Measurements from ENCODE around the gene ZNF521.
"Not testable (repeated sequence)": the region's sequence is repeated elsewhere in the genome, so short reads cannot be mapped to it uniquely, and the experiment has no call there.

ZNF521 gene

GRCh38 chr18:25067275-25068025 lies 284.5 kb downstream of the ZNF521 start:
- DNase-seq = no peak

GRCh38 chr18:25066516-25066915 lies 285.4 kb downstream of the ZNF521 start:
- DNase-seq = no peak

DNA sequence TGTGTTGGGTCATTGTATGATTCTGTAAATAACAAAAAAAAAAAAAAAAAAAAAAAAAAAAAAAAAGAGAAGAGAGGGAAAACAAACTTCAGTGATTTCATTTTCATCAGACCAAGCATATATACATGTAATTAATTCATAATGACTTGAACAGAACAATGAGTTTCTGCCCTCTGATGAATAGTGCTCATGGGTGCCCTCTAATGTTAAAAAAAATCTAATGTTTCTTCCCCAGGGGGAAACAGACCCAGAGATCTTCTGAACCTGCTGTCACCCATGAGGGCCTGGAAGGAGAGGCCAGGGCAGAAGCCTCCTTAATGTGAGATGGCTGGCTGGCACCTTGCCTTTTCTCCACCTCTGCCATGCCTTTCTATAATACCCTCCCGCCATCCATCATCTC lies 289.2 kb downstream of the ZNF521 start:
- no peak for DNase-seq

- DNase-seq = no peak
Observed at GRCh38 chr18:25061395-25061794, 290.6 kb downstream of the ZNF521 start.

DNA sequence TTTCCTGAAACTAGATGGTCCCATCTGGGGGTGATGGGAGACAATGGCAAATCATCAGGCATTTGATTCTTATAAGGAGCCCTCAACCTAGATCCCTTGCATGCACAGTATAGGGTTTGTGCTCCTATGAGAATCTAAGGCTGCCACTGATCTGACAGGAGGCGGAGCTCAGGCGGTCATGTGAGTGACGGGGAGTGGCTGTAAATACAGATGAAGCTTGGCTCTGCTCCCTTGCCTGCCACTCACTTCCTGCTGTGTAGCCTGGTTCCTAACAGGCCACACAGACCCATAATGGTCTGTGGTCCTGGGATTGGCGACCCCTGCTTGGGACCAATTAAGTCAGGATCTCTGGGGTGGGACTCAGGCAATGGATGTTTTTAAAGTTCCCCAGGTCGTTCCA lies 293.4 kb downstream of the ZNF521 start:
- DNase-seq = no peak

GRCh38 chr18:25057491-25058050 lies 294.4 kb downstream of the ZNF521 start:
- DNase-seq = no peak

- no peak for DNase-seq
Observed at GRCh38 chr18:25056429-25056828, 295.5 kb downstream of the ZNF521 start.

GRCh38 chr18:25055076-25055475 lies 296.9 kb downstream of the ZNF521 start:
- DNase-seq = no peak

DNA sequence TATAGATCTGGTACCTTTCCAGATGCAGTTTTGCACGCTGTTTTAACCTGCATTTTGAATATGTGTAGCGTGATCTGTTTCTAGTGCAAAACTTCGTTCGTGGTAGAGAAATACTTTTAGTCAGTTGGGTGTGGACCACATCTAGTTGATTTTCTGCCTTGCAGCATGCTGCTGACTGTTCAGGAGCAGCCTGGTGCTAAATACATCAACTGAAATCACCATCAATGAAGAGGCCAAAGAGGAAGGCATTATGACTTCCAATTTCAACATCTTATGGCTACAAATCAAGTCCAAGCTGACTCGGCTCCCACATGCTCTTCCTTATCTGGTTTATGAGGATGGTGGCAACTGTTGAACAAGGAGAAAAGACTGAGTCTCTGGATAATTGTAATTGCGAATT lies 298.5 kb downstream of the ZNF521 start:
- no peak for DNase-seq

GRCh38 chr18:25052511-25052921 lies 299.4 kb downstream of the ZNF521 start:
- DNase-seq = no peak

- DNase-seq = no peak
Observed at GRCh38 chr18:25050605-25051004, 301.4 kb downstream of the ZNF521 start.

DNA sequence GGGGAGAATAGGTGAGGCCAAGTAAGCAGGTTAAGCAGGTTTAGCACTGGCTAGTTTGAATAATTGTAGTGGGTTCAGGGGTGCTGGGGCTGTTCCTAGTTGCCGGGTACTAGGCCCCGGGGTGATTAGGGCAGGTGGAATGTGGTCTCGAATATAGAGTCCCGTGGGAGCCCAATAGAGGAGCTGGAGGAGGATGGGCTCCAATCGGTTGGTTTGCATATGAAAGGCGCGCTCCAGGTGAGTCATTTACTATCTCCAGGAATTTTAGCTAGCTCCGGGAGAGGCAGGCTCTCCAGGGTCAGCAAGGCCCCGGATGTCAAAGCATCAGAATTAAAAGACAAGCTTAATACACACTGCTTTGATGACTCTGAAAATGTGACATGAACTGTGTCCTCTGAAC lies 304.0 kb downstream of the ZNF521 start:
- no peak for DNase-seq

GRCh38 chr18:25047421-25047820 lies 304.5 kb downstream of the ZNF521 start:
- no peak for DNase-seq

GRCh38 chr18:25044694-25045093 lies 307.3 kb downstream of the ZNF521 start:
- DNase-seq = no peak

GRCh38 chr18:25043104-25043503 lies 308.9 kb downstream of the ZNF521 start:
- no peak for DNase-seq

DNA sequence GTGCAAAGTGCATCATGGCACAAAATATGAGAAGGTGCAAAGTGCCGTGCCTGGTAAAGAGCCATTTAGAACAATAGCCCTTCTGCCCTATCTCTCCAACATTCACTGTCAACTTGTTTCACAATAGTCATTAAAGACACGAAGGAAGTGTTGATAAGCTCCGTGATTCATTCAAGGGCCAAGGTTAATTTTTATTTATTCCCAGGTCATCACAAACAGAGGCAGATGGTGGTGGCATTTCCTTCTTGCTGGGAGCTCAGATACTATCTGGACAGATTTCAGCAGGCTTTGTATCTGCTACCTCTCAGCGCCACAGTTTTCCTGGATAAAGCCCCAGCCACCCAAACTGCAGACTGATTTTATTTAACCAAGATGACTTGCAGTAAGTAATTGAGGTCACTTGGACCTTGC lies 309.3 kb downstream of the ZNF521 start:
- DNase-seq = no peak

DNA sequence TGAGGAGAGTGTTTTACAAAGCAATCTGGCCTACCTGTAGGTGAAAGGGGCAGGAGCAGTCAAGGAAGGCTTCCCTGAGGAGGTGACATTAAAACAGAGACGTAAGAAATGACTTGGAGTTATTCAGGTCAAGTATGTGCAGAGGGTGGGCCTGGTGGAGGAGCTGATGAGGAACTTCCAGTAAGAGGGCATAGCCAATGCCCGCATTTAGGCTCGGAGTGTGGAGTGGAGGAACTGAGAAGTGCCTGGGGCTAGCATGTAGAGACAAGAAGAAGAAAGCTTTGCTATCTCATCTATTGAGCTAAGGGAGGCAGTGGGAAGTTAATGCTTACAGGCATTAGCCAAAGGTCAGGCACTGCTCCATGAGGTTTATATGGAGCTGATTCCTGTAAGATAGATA lies 312.2 kb downstream of the ZNF521 start:
- no peak for DNase-seq

GRCh38 chr18:25038261-25038660 lies 313.7 kb downstream of the ZNF521 start:
- DNase-seq = no peak

- no peak for DNase-seq
Observed at GRCh38 chr18:25033747-25034471, 318.1 kb downstream of the ZNF521 start.

- DNase-seq = not testable (repeated sequence)
Observed at GRCh38 chr18:25033175-25033574, 318.8 kb downstream of the ZNF521 start.

- no peak for DNase-seq
Observed at GRCh38 chr18:25029802-25030201, 322.2 kb downstream of the ZNF521 start.

GRCh38 chr18:25019931-25020330 lies 332.0 kb downstream of the ZNF521 start:
- no peak for DNase-seq

- DNase-seq = no peak
Observed at GRCh38 chr18:25019086-25019860, 332.7 kb downstream of the ZNF521 start.

All from activated gamma-delta T cell (primary cell).